ENCODE measurements around the gene MARK2. TPM values are rescaled to one million over a fixed set of nuclear protein-coding genes. Genes with fewer than 3 reads are reported as not detected.

The MARK2 gene
- total and polyA plus RNA-seq, 10 of the 15 experiments (the other 5 are each of a cell fraction or from before 2014, with no cell fraction given) = 0.19 to 29.5 (median 13.2) TPM

DNA sequence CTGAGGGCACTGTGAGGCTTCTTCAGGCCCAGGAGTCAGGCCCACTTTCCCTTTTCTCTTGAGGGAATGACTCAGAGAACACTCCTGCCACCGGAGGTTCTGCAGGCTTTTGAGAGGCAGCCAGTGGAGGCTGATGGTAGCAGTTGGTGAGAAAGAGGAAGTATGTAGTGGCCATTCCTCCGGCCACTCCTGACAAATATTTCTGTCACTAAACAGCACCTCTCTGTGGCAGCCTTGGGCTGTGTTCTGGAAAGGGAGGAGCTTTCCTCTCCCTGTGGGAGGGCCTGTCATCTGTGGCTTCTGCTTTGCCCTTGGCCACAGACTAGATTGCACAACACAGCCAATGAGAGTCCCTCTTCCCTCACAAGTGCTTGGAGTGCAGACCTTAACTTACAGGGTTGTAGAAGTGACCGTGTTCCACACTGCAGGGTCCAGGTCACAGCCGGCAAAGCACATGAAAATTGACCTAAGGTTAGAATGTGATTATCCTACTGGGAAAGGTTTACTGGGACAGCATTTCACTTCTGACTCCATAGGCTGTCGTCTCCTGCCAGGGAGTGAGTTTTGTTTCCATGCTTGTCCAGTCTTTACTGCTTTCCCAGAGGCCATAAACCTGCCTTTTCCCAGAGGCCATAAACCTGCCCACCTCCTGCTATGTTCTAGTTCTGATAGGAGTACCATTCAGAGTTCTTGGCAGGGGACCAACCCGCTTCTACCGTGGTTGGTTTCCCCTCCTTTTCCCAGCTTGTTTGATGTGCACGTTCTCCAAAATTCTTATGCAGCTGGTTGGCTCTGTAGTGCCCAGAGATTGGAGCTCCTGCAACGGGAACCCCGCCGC, 33.3 kb downstream of the MARK2 start (continued):
- peak; percentile 25; the same call in 1 of the 2 replicates for TF ChIP-seq ESRRA (IDR thresholded peaks at IDR 0.05; ENCODE audit: low read length)
- no peak for TF ChIP-seq RAD51 (IDR thresholded peaks at IDR 0.05)
- no peak for TF ChIP-seq FOXK2 (IDR thresholded peaks at IDR 0.05)
- TF ChIP-seq, protein P1, sequence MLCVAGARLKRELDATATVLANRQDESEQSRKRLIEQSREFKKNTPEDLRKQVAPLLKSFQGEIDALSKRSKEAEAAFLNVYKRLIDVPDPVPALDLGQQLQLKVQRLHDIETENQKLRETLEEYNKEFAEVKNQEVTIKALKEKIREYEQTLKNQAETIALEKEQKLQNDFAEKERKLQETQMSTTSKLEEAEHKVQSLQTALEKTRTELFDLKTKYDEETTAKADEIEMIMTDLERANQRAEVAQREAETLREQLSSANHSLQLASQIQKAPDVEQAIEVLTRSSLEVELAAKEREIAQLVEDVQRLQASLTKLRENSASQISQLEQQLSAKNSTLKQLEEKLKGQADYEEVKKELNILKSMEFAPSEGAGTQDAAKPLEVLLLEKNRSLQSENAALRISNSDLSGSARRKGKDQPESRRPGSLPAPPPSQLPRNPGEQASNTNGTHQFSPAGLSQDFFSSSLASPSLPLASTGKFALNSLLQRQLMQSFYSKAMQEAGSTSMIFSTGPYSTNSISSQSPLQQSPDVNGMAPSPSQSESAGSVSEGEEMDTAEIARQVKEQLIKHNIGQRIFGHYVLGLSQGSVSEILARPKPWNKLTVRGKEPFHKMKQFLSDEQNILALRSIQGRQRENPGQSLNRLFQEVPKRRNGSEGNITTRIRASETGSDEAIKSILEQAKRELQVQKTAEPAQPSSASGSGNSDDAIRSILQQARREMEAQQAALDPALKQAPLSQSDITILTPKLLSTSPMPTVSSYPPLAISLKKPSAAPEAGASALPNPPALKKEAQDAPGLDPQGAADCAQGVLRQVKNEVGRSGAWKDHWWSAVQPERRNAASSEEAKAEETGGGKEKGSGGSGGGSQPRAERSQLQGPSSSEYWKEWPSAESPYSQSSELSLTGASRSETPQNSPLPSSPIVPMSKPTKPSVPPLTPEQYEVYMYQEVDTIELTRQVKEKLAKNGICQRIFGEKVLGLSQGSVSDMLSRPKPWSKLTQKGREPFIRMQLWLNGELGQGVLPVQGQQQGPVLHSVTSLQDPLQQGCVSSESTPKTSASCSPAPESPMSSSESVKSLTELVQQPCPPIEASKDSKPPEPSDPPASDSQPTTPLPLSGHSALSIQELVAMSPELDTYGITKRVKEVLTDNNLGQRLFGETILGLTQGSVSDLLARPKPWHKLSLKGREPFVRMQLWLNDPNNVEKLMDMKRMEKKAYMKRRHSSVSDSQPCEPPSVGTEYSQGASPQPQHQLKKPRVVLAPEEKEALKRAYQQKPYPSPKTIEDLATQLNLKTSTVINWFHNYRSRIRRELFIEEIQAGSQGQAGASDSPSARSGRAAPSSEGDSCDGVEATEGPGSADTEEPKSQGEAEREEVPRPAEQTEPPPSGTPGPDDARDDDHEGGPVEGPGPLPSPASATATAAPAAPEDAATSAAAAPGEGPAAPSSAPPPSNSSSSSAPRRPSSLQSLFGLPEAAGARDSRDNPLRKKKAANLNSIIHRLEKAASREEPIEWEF (IDR thresholded peaks at IDR 0.05; ENCODE audit: insufficient replicate concordance, low read depth, low read length) = no peak
- 0 out of 4 replicates have a peak, but pooled peaks of 1 of the 2 experiments have one; percentile 31 for TF ChIP-seq ETV6 (conservative IDR thresholded peaks at IDR 0.05 in 1 of 2, IDR thresholded peaks at IDR 0.05 in 1 of 2; ENCODE audit: borderline replicate concordance in 1 of 2, low read depth in 1 of 2)
- TF ChIP-seq HDAC2 (IDR thresholded peaks at IDR 0.05) = no peak
- TF ChIP-seq IKZF1 (conservative IDR thresholded peaks at IDR 0.05) = peak; percentile 64
- peak; percentile 41; the same call in 1 of the 2 replicates for TF ChIP-seq RUNX3 (IDR thresholded peaks at IDR 0.05; ENCODE audit: low read length)
- TF ChIP-seq NR2C1 (IDR thresholded peaks at IDR 0.05) = no peak

Measured in GM12878 (cell line).